ENCODE data around the gene IRAK3.
"Not testable (repeated sequence)": the region's sequence is repeated elsewhere in the genome, so short reads cannot be mapped to it uniquely, and the experiment has no call there.

The IRAK3 gene

DNA sequence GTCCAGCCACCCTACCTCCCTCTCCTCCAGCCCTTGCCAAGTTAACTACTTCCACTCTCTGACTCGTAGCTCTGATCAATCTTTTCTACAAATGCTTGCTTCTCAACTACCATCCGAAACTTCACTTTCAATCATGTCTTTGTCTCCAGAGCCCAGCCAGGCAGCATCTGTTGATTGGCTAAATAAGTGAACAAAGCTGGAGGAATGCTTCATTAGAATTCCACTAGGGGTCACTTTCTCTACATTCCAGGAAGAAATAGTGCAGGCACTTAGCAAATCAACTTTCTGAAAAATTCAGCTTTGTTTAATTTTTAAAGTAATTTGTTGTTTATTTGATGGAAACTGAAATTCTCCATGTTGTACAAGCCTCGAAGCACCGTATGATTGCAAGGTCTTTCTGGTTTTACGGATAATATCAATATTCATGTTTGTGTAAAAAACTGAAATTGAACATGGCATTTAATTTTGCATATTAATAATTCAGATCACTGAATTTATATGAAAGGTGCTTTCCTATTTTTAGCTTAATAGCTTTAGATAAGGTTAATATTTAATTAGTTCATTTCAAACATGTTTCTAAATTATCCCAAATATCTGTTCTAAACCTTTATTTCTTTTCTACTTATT lies 80.9 kb downstream of the IRAK3 start:
- peak; percentile 49 for DNase-seq

DNA sequence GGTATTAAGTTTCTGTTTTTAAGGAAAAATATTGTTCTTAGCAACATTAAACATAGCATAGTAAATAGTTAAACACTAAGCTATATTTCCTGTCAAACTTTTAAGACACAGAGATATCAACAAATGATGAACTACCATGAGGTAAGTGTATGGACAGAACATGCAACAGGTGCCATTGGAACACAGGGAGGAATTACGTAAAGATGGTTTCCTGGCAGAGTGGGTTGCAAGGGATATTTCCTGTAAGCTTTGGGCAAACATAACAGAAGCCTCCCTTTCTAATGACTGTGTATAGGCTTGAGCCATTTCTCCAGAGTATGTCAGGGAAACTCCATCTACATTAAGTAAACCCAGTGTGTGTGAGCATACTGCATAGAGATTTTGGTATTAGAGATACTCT lies 81.6 kb downstream of the IRAK3 start:
- no peak for DNase-seq

DNA sequence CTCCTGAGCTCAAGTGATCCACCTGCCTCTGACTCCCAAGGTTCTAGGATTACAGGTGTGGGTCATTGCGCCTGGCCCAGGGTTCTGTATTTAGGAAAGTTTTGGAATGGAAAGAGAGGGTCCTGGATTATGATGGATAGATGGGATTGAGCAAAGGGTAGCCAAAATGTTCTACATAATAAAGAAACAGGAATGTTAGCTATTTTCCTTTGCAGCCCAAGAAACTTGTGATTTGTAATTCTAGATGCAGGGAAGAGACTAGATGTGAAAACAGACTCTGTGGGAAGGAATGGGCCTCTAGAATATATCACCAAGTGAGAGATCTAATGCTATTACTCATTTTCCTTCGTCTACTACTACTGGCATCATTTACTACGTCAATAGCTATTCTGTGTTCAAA lies 83.6 kb downstream of the IRAK3 start:
- DNase-seq = no peak

DNA sequence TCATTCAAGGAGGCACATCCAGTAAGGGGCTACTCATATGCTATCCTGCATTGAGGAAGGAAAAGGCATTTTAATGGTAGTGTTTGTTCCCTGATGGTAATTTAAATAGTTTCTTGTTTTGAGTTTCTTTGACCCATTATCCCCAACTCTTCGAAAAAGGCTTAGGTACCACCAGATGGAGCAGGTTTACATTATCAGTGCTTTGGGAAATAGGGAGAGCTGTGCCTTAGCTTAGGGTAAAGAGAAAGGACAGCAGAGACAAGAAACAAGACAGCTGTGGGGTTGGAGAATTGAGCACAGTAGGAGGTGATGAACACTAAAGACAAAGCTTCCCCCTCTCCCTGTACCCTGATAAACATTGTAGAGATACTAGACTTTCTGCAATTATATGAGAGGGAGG lies 84.1 kb downstream of the IRAK3 start:
- DNase-seq = no peak

DNA sequence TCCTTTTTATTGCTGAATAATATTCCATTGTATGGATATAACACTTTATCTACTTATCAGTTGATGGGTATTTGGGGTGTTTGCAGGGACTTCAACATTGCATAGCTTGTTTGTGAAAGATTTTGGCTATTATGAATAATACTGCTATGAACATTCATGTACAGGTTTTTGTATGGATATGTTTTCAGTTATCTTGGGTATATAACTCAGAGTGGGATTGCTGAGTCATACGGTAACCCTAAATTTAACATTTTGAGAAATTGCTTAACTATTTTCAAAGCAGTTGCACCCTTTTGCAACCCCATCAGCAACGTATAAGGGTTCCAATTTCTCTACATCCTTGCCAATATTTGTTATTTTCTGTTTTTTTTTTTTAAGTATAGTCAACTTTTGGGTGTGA lies 86.0 kb downstream of the IRAK3 start:
- no peak for DNase-seq

DNA sequence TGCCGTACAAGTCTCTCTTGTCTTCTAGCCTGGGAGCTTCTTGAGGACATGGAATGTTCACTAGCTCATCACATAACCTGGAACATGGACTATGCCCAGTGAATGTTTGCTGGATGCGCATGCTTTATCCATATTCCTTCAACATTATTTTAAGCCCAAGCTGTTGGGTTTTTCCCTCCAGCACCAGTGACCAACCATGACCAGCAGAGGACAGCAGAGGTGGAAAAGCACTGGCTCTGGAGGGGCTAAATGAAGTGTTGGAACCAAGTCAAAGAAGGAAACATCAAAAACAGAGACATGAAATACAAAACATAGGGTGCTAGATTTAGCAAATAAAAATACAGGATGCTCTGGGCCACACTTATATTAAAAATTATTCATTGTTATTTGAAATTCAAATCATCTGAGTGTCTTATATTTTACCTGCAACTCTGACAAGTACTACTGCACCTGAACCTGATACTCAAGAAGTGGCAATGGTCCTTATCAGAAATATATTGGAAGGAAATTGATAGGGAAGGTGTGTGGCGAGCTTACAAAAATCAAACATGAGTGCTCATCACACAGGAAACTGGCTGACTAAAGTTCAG lies 90.2 kb downstream of the IRAK3 start:
- peak; percentile 23 for DNase-seq

DNA sequence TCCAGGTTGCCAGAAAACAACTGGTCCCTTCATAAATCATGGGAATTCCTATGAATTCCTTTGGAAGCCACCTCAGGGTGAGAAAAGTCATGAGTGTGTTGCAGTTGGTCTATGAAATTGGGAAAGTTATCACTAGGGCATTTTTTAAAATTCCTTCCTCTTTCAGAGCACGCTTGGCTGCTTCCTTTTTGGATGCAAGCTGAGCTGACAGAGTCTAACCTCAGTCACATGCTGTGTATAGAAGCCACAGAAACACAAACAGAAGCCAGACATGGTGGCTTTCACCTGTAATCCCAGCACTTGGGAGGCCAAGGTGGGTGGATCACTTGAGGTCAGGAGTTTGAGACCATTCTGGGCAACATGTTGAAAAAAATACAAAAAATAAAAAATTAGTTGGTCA lies 91.5 kb downstream of the IRAK3 start:
- DNase-seq = no peak

DNA sequence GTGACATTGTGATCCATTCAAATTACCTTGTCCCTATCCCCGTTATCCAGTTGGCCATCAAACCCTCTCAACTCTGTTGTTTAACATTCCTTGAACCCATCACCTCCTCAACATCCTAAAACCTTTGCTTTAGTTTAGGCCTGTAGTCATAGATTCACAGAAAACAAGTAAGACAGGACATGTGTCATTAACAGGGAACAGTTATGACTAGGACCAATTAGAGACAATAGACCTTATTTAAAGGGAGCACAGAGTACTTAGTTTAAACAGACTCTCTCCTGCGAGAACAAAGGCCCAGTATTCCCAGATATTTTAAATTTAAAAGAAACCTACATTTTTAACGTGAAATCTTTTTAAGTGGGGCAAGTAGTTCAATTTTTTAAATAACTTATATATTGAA lies 93.2 kb downstream of the IRAK3 start:
- no peak for DNase-seq

DNA sequence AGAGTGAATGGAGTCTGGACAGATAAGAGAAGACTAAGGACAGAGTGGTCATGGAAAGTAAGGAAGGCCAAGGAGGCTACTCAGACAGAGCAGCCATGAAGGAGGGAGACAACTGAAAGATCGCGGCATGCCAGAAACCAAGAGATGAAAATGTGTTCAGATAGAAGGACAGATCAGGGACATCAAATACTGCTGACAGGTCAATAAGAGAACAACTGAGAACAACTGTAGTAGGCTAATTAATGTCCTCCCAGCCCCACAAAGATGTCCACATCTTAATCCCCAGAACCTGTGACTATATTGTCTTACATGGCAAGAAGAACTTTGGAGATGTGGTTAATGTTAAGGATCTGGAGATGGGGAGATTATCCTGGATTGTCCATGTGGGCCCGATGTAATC lies 98.3 kb downstream of the IRAK3 start:
- no peak for DNase-seq

DNA sequence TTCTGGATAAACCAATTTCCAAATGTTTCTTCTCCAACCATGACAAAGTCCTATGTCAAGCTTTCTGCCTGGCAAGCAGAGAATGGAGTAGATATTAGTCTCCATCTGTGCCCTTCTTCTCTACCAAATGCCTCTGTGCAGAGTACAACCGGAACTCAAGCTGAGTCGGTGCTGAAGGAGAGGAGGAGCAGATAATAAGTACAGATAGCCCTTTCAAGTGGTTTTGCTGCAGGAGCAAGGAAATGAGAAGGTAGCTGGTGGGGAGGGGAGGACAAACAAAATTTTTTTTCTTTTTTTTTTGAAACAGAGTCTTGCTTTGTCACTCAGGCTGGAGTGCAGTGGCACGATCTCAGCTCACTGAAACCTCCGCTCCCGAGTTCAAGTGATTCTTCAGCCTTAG lies 99.1 kb downstream of the IRAK3 start:
- DNase-seq = no peak

DNA sequence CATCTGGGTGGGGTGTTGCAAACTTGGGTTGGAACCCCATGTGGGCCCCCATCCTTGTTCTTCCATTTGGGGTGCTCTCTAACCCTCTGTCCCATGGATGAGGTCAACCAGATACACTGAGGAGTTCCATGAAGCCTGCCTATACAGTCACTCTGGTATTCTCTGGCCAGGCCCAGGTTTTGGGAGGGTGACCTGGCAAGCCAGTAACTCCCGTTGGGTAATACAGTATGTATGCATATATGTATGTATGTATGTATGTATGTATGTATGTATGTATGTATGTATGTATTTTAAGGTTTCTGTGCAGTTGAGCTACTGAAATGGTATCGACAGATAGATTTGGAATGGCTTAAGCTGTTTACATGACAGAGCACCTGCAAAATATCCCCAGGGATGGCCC lies 100.5 kb downstream of the IRAK3 start:
- no peak for DNase-seq

DNA sequence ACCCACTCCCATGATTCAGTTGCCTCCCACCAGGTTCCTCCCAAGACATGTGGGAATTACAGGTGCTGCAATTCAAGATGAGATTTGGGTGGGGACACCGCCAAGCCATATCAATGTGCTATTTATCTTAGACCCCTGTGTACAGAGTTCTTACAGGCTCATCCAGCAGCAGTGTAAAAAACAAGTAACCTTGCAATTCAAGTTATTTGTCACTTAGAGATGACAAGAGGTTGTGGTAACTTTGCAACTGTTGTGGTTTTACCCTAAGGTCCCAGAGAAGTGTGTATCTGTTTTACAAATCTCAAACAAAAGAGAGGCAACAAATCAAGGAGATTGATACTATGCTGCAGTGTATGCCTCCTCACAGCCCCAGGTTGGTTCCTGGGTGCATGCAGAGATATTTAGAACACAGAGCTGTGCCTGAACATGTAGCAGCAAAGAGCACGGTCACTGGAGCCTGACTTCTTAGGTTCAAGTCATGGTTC lies 101.7 kb downstream of the IRAK3 start:
- DNase-seq = no peak

DNA sequence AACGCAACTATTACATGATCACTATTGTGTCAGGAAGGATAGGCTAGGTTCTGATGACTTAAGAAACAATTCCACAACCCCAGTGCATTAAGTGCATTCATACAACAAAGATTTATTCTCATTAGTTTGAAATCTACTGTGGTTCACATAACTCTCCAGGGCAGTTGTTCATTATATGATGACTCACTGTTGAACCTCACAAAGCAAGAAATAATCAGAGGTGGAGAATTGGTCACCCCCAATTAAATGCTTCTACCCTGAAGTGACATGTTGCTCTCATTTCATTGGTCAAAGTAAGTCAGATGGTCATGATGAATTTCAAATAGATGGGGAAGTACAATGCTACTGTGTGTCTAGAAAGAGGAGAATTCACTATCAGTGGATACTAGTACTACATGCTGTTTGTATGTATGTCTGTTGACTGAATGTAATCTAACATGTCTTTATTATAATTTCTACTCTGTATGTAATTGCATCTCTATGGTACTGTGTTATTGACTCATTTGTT lies 107.2 kb downstream of the IRAK3 start:
- no peak for DNase-seq

DNA sequence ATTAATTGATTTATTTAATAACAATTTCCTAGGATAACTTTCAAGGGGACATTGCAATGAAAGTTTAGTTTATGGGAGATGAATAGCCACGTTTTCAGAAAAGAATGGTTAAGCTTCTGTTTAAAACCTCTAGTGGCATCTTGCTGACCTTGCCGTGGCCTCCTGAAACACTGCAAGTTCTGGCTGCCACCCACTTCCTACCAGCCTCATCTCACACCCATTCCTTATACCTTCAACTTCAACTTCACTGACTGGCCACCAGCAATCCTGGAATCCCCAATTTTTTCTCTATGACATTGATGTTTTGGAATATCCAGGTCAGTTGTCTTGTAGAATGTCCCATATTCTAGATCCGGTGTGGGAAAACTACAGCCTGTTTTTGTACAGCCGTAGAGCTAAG lies 108.1 kb downstream of the IRAK3 start:
- no peak for DNase-seq

DNA sequence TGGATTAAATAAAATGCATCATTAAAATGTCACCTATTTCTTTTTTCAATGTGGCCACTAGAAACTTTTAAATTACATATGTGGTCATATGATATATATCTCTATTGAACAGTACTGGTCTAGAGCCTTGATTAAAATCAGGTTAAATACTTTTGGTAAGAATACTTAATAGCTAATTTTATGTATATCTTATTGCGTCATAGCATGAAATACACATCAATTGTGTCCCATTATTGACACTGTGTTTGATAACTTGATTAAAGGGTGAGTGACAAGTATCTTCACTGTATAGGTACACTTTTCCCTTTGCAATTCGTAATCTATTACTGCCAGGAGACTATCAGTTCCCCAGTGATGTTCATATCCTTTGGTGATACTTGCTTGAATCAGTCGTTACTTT lies 108.9 kb downstream of the IRAK3 start:
- no peak for DNase-seq

DNA sequence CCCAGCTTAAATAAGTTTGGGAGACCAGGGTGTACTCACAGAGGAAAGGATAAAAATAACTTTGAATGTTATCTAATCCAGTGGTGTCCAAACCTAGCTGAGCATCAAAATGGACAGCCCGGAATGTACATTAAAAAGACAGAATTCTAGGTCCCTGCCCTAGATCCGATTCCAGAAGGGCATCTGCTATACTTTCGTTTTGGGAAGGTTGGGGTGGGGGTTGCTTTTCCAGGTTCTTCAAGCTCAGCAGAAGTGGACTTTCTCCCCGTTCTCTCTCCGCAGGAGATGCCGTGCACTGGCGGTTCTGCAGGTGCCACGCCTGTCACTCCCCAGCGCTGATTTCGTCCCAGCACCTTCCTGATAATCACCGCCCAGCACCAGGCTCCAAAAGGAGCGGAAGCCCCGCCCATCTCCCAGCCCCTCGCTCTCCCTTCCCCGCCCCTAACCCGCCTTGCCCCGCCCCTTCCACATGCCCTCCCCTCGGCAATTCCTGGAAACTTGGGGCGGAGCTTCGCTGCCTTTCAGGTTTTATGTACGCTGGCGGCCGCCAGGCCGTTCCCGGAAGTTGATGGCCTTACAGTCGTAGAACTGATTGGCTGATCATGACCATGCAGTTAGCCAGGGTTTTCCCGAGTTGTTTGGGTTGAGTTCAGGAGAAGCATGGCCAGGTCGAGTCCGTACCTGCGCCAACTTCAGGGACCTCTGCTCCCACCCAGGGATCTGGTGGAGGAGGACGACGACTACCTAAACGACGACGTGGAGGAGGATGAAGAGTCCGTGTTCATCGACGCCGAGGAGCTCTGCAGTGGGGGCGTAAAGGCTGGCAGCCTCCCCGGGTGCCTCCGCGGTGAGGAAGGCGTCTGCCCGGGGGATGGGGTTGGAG lies 113.2 kb downstream of the IRAK3 start, which contains the start of gene HELB:
Gene HELB (plus strand): TSS at position 550 of the 883 bp plus-strand sequence. CDS start 111 bp downstream, at position 661.
- DNase-seq = peak; percentile 99

DNA sequence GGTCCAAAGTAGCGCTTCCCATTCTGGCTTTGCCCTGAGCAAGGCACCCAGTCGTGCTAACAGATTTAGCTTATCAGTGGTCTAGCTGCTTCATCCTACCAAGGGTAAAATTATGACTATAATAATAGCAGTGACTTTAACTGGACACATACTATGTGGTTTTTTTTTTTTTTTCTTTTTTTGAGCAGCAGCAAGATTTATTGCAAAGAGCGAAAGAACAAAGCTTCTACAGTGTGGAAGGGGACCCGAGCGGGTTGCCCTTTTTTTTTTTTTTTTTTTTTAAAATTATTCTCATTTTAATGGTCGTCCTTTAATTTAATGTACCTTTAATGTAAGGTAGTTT lies 113.8 kb downstream of the IRAK3 start:
- DNase-seq = no peak

DNA sequence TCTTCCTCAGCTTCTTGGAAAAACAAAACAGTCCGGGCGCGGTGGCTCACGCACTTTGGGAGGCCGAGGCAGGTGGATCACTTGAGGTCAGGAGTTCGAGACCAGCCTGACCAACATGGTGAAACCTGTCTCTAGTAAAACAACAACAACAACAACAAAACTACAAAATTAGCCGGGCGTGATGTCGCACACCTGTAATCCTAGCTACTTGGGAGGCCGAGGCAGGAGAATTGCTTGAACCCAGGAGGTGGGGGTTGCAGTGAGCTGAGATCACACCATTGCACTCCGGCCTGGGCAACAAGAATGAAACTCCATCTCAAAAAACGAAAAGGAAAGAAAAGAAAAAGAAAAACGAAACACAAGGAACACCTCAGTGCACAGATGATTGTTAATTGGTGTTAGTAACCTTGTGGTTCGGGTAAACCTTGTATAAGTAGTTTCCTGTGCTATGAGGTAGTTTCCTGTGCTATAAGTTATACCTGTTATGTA lies 114.3 kb downstream of the IRAK3 start:
- DNase-seq = not testable (repeated sequence)

Data from NCI-H82 (cell line).